ENCODE results near the gene NR2F1-AS1. TPM values are rescaled to one million over a fixed set of nuclear protein-coding genes. Genes with fewer than 3 reads are reported as not detected.

Gene NR2F1-AS1
- total and polyA plus RNA-seq, 2 of the 4 experiments (the other 2 are of a cell fraction): 12.5 to 12.8 TPM

DNA sequence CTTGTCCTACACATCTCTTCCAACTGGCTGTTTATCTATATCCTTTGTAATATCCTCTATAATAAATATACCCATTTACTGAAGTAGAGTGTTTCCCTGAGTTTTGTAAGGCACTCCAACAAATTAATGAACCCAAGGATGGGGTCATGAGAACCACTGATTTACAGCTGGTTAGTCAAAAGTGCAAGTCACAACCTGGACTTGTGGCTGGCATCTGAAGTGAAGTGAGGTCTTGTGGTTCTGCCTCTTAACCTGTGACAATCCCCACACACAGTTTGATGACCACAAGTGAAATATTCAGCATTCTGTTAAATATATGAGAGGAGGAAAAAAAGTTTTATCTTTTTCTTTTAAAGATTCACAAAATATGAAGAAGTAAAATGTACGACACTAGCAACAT lies 126.1 kb downstream of the NR2F1-AS1 start:
- ATAC-seq (ENCODE audit: low read depth): no peak
- H3K79me1 ChIP-seq (ENCODE audit: low read depth in 1 of 2, low read length in 2 of 2): peaks cover 4 to 5% of the 10 kb centered on the region in 2 experiments; a peak in 2 of 4 replicates
- no peak overlapping the region for H2AK9ac ChIP-seq (replicated peaks; ENCODE audit: low read depth, low read length, poor library complexity)
- no peak overlapping the region for H3K18ac ChIP-seq (ENCODE audit: low read depth, low read length)
- H3K9me1 ChIP-seq (ENCODE audit: insufficient read depth, low read length): peaks cover 4% of the 10 kb centered on the region; the same call in 1 of the 2 replicates
- H3K56ac ChIP-seq (ENCODE audit: extremely low read depth, insufficient read depth, low read length): no peak overlapping the region
- H4K5ac ChIP-seq (ENCODE audit: low read depth, low read length): no peak overlapping the region
- H3K4me1 ChIP-seq (ENCODE audit: control insufficient read depth, insufficient read depth, low read length): no peaks in the 10 kb centered on the region
- no peaks in the 10 kb centered on the region for H4K20me1 ChIP-seq (ENCODE audit: insufficient read depth, low read length)
- in situ Hi-C loops (cut with MboI; ENCODE audit: low sequenced_read_pairs) (no loop called here), intact Hi-C loops (cut with micrococcal nuclease) (no loop called here), dilution Hi-C loops (cut with HindIII; ENCODE audit: low sequenced_read_pairs, unreplicated experiment) (no loop called here)
- no peak overlapping the region; a peak in 1 of 4 replicates for H4K8ac ChIP-seq (ENCODE audit: low read depth in 2 of 2, low read length in 2 of 2)
- TF ChIP-seq CHD1 (IDR thresholded peaks at IDR 0.05; ENCODE audit: low read depth, low read length) (no peak), SMC3 (IDR thresholded peaks at IDR 0.05; ENCODE audit: low read depth, low read length) (no peak), RAD21 (IDR thresholded peaks at IDR 0.05; ENCODE audit: low read length) (no peak), BHLHE40 (IDR thresholded peaks at IDR 0.05; ENCODE audit: low read depth, low read length) (no peak), RFX5 (IDR thresholded peaks at IDR 0.05; ENCODE audit: low read depth, low read length) (no peak), MXI1 (IDR thresholded peaks at IDR 0.05; ENCODE audit: borderline replicate concordance, low read depth, low read length) (no peak), FOS (IDR thresholded peaks at IDR 0.05; ENCODE audit: low read depth, low read length) (no peak), MAFK (IDR thresholded peaks at IDR 0.05; ENCODE audit: low read depth, low read length) (no peak), CEBPB (IDR thresholded peaks at IDR 0.05; ENCODE audit: low read depth, low read length) (no peak), NFE2L2 (IDR thresholded peaks at IDR 0.05; ENCODE audit: low read depth, low read length) (no peak), RCOR1 (IDR thresholded peaks at IDR 0.05; ENCODE audit: insufficient replicate concordance, low read length) (no peak), POLR2A (IDR thresholded peaks at IDR 0.05; ENCODE audit: low read depth, low read length) (no peak), MAZ (IDR thresholded peaks at IDR 0.05; ENCODE audit: borderline replicate concordance, low read depth, low read length) (no peak)
- TF ChIP-seq, protein P1, sequence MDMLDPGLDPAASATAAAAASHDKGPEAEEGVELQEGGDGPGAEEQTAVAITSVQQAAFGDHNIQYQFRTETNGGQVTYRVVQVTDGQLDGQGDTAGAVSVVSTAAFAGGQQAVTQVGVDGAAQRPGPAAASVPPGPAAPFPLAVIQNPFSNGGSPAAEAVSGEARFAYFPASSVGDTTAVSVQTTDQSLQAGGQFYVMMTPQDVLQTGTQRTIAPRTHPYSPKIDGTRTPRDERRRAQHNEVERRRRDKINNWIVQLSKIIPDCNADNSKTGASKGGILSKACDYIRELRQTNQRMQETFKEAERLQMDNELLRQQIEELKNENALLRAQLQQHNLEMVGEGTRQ (IDR thresholded peaks at IDR 0.05; ENCODE audit: low read depth, low read length): no peak
- TF ChIP-seq, protein P2, sequence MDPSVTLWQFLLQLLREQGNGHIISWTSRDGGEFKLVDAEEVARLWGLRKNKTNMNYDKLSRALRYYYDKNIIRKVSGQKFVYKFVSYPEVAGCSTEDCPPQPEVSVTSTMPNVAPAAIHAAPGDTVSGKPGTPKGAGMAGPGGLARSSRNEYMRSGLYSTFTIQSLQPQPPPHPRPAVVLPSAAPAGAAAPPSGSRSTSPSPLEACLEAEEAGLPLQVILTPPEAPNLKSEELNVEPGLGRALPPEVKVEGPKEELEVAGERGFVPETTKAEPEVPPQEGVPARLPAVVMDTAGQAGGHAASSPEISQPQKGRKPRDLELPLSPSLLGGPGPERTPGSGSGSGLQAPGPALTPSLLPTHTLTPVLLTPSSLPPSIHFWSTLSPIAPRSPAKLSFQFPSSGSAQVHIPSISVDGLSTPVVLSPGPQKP (IDR thresholded peaks at IDR 0.05; ENCODE audit: borderline replicate concordance, low read depth, low read length): no peak
- TF ChIP-seq, protein P3, sequence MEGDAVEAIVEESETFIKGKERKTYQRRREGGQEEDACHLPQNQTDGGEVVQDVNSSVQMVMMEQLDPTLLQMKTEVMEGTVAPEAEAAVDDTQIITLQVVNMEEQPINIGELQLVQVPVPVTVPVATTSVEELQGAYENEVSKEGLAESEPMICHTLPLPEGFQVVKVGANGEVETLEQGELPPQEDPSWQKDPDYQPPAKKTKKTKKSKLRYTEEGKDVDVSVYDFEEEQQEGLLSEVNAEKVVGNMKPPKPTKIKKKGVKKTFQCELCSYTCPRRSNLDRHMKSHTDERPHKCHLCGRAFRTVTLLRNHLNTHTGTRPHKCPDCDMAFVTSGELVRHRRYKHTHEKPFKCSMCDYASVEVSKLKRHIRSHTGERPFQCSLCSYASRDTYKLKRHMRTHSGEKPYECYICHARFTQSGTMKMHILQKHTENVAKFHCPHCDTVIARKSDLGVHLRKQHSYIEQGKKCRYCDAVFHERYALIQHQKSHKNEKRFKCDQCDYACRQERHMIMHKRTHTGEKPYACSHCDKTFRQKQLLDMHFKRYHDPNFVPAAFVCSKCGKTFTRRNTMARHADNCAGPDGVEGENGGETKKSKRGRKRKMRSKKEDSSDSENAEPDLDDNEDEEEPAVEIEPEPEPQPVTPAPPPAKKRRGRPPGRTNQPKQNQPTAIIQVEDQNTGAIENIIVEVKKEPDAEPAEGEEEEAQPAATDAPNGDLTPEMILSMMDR (conservative IDR thresholded peaks at IDR 0.05; ENCODE audit: low read depth, low read length): no peak
- H3K4ac ChIP-seq (ENCODE audit: low read depth, low read length): no peak overlapping the region
- BruUV-seq (replicated peaks): no TSS peak
- H3K27me3 ChIP-seq (ENCODE audit: control insufficient read depth, insufficient read depth, low read length): no peaks in the 10 kb centered on the region
- no peak overlapping the region for H2BK20ac ChIP-seq (ENCODE audit: low read depth, low read length)
- no peak overlapping the region for H3K9ac ChIP-seq (ENCODE audit: low read depth, low read length)
- no peak overlapping the region for H2AK5ac ChIP-seq (ENCODE audit: low read depth, low read length)
- no peak overlapping the region for H3K23ac ChIP-seq (ENCODE audit: low read depth, low read length)
- H2AFZ ChIP-seq (replicated peaks; ENCODE audit: low read length, poor library complexity): no peak overlapping the region
- no peak overlapping the region for H2BK5ac ChIP-seq (ENCODE audit: low read depth, low read length, poor library complexity, severe bottlenecking)
- H3K36me3 ChIP-seq (ENCODE audit: control insufficient read depth, insufficient read depth, low read length): peaks cover 3% of the 10 kb centered on the region
- H3K14ac ChIP-seq (replicated peaks; ENCODE audit: low read depth, low read length): no peak overlapping the region
- ChIA-PET POLR2A (ENCODE audit: unreplicated experiment) (no interaction called here), CTCF (interaction anchor here (0.7 kb wide), 1 partner anchor 510 kb away, joined by 3 read pairs; no protein-coding TSS in a partner anchor)
- no peak overlapping the region for H3K27ac ChIP-seq (ENCODE audit: insufficient read depth, low read length)
- no peak overlapping the region for H3K4me3 ChIP-seq (ENCODE audit: insufficient read depth, low read depth, low read length)
- no peak overlapping the region for H3K4me2 ChIP-seq (ENCODE audit: low read depth, low read length)
- H2BK120ac ChIP-seq (ENCODE audit: low read depth, low read length): no peak overlapping the region
- H4K91ac ChIP-seq (ENCODE audit: insufficient read depth, low read depth, low read length): no peak overlapping the region
- no CpG with 5 or more reads among the region's 1 CpG for WGBS, 2 experiments (ENCODE audit: extremely low coverage in 2 of 2, insufficient read length in 1 of 2)
- H3K9me3 ChIP-seq (ENCODE audit: control insufficient read depth, insufficient read depth, low read length): no peaks in the 10 kb centered on the region
- DNase-seq: no peak
- no peak overlapping the region for H2BK15ac ChIP-seq (ENCODE audit: low read depth, low read length)

Measured in IMR-90 (cell line).